ENCODE results near the gene ZBTB17. TPM values are rescaled to one million over a fixed set of nuclear protein-coding genes. Genes with fewer than 3 reads are reported as not detected.
"Not testable (repeated sequence)": the region's sequence is repeated elsewhere in the genome, so short reads cannot be mapped to it uniquely, and the experiment has no call there.

ZBTB17 gene
- total and polyA plus RNA-seq, 4 donors, result 28.0 to 47.1 (median 44.2) TPM

GRCh38 chr1:16021681-16022080 is 45.8 kb upstream of the ZBTB17 start, which contains the start of gene CLCNKA:
CLCNKA (plus strand) TSS chr1:16022036; CDS start chr1:16022620, 584 bp downstream.
- 65 to 69% methylated on average over 6 of the region's 6 CpGs for WGBS, 2 donors
- Histone ChIP-seq H3K36me3 (ENCODE audit: control insufficient read depth in 4 of 4, insufficient read depth in 4 of 4, low read length in 4 of 4) (no peaks in the 10 kb centered on the region), H3K4me1 (ENCODE audit: control insufficient read depth in 5 of 5, insufficient read depth in 5 of 5, low read length in 5 of 5) (peaks cover 0 to 15% (median 9%) of the 10 kb centered on the region in 5 donors), H3K27ac (ENCODE audit: low read depth in 1 of 2, low read length in 1 of 2) (no peak within 1 kb of the TSS), H3K27me3 (ENCODE audit: control insufficient read depth in 3 of 3, insufficient read depth in 3 of 3, low read length in 2 of 3) (no peaks in the 10 kb centered on the region), H3K9me3 (ENCODE audit: control insufficient read depth in 4 of 4, insufficient read depth in 3 of 4, low read length in 3 of 4) (no peaks in the 10 kb centered on the region), H3K4me3 (no peak within 1 kb of the TSS), H3K9ac (ENCODE audit: insufficient read depth in 1 of 2, low read length in 2 of 2) (no peak within 1 kb of the TSS)
- ATAC-seq (ENCODE audit: insufficient read depth, low FRiP score) (no peak), DNase-seq (no peak)
- no peak for TF ChIP-seq CTCF (IDR thresholded peaks at IDR 0.05; ENCODE audit: control extremely low read depth, extremely low read depth)

- not testable (repeated sequence) for H3K27me3 ChIP-seq (ENCODE audit: control insufficient read depth in 3 of 3, insufficient read depth in 3 of 3, low read length in 2 of 3); DNase-seq; H3K9me3 ChIP-seq (ENCODE audit: control insufficient read depth in 4 of 4, insufficient read depth in 3 of 4, low read length in 3 of 4); H3K36me3 ChIP-seq (ENCODE audit: control insufficient read depth in 4 of 4, insufficient read depth in 4 of 4, low read length in 4 of 4); H3K9ac ChIP-seq (ENCODE audit: insufficient read depth in 1 of 2, low read length in 2 of 2); H3K4me3 ChIP-seq; ATAC-seq (ENCODE audit: insufficient read depth, low FRiP score)
- Histone ChIP-seq H3K4me1 (ENCODE audit: control insufficient read depth in 5 of 5, insufficient read depth in 5 of 5, low read length in 5 of 5) (peaks cover 0 to 15% (median 9%) of the 10 kb centered on the region in 5 donors), H3K27ac (ENCODE audit: low read depth in 1 of 2, low read length in 1 of 2) (peak overlapping the region in 1 of 2 donors; percentile 93)
- WGBS, 2 donors, result 85 to 88% methylated on average over 8 to 9 of the region's 9 CpGs
Measured at GRCh38 chr1:16020878-16021277, 45.0 kb upstream of the ZBTB17 start.

- WGBS, 2 donors, result 84 to 91% methylated on average over 6 of the region's 6 CpGs
- H3K4me1 ChIP-seq (ENCODE audit: control insufficient read depth in 5 of 5, insufficient read depth in 5 of 5, low read length in 5 of 5), result peaks cover 0 to 15% (median 9%) of the 10 kb centered on the region in 5 donors
Measured at GRCh38 chr1:16020325-16020724, 44.4 kb upstream of the ZBTB17 start.

More at GRCh38 chr1:16020325-16020724, 44.4 kb upstream of the ZBTB17 start:
- Histone ChIP-seq H3K27ac (ENCODE audit: low read depth in 1 of 2, low read length in 1 of 2) (peak overlapping the region in 1 of 2 donors; percentile 93), H3K36me3 (ENCODE audit: control insufficient read depth in 4 of 4, insufficient read depth in 4 of 4, low read length in 4 of 4) (no peaks in the 10 kb centered on the region), H3K27me3 (ENCODE audit: control insufficient read depth in 3 of 3, insufficient read depth in 3 of 3, low read length in 2 of 3) (no peaks in the 10 kb centered on the region), H3K9ac (ENCODE audit: insufficient read depth in 1 of 2, low read length in 2 of 2) (no peak overlapping the region), H3K9me3 (ENCODE audit: control insufficient read depth in 4 of 4, insufficient read depth in 3 of 4, low read length in 3 of 4) (no peaks in the 10 kb centered on the region), H3K4me3 (no peak overlapping the region)
- no peak for DNase-seq
- no peak for TF ChIP-seq CTCF (IDR thresholded peaks at IDR 0.05; ENCODE audit: control extremely low read depth, extremely low read depth)
- no peak for ATAC-seq (ENCODE audit: insufficient read depth, low FRiP score)

Data from lung (tissue), 12 donors.